Loucy (cell line): ENCODE measurements around the gene MED13.

ENCODE experiments used
- EZH2phosphoT487 ChIP-seq: fragments of 200-600 bp; IDR thresholded peaks from 2 replicates; pipeline ENCODE4 v1.6.1; 2018; ENCODE audit warnings: antibody characterized with exemption, mild to moderate bottlenecking, moderate library complexity, borderline replicate concordance
- TF ChIP-seq, protein P1 (sequence below): fragments of 200-600 bp; sonication (generic); conservative IDR thresholded peaks from 2 replicates; pipeline ENCODE4 v1.5.1; 2014; ENCODE audit warnings: mild to moderate bottlenecking, antibody characterized with exemption, low read length

DNA sequence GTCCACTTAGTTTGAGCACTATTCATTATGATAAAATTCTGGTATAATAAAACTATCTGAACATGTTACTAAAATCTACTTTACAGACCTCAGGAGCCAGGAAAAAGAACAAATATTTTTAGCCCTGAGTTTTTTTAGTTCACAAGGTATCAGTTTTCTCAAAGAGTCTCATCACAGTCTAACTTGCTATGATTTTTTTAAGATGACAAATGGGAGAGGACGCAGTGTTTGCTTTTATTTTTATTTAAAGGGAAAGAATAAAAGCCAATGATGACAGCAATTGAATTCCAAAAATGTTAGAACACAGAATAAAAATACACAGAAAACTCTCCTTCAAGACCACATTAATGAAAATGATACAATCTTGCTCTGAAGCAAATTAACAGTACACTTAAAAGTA lies 7.4 kb downstream of the MED13 start:
- TF ChIP-seq, protein P1, sequence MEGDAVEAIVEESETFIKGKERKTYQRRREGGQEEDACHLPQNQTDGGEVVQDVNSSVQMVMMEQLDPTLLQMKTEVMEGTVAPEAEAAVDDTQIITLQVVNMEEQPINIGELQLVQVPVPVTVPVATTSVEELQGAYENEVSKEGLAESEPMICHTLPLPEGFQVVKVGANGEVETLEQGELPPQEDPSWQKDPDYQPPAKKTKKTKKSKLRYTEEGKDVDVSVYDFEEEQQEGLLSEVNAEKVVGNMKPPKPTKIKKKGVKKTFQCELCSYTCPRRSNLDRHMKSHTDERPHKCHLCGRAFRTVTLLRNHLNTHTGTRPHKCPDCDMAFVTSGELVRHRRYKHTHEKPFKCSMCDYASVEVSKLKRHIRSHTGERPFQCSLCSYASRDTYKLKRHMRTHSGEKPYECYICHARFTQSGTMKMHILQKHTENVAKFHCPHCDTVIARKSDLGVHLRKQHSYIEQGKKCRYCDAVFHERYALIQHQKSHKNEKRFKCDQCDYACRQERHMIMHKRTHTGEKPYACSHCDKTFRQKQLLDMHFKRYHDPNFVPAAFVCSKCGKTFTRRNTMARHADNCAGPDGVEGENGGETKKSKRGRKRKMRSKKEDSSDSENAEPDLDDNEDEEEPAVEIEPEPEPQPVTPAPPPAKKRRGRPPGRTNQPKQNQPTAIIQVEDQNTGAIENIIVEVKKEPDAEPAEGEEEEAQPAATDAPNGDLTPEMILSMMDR: no peak
- TF ChIP-seq EZH2phosphoT487: no peak
